NB4 (cell line): Measurements from ENCODE around the gene CCDC159.
"Not testable (repeated sequence)": the region's sequence is repeated elsewhere in the genome, so short reads cannot be mapped to it uniquely, and the experiment has no call there.

Experiments
- DNase-seq: peaks from one replicate; pipeline ENCODE4 v3.0.0; 2010; ENCODE audit warnings: low read depth
- H3K4me3 ChIP-seq: one replicate; pipeline ENCODE4 v1.5.1; 2011; ENCODE audit warnings: mild to moderate bottlenecking, low read depth, low read length, moderate library complexity
- MYC ChIP-seq: IDR thresholded peaks from 2 replicates; pipeline ENCODE4 v1.6.1; 2011; ENCODE audit warnings: low read depth, low read length
- POLR2A ChIP-seq: IDR thresholded peaks from 2 replicates; pipeline ENCODE4 v1.6.1; 2011; ENCODE audit warnings: mild to moderate bottlenecking; ENCODE audit not compliant: insufficient read length; ENCODE audit errors: extremely low read depth
- TF ChIP-seq, protein P1 (sequence below): IDR thresholded peaks from one replicate; pipeline ENCODE4 v1.5.1; 2012; ENCODE audit warnings: low read depth, low read length
- TF ChIP-seq, protein P2 (sequence below): IDR thresholded peaks from 2 replicates; pipeline ENCODE4 v1.6.1; 2011; ENCODE audit warnings: low read depth, low read length

Gene CCDC159

DNA sequence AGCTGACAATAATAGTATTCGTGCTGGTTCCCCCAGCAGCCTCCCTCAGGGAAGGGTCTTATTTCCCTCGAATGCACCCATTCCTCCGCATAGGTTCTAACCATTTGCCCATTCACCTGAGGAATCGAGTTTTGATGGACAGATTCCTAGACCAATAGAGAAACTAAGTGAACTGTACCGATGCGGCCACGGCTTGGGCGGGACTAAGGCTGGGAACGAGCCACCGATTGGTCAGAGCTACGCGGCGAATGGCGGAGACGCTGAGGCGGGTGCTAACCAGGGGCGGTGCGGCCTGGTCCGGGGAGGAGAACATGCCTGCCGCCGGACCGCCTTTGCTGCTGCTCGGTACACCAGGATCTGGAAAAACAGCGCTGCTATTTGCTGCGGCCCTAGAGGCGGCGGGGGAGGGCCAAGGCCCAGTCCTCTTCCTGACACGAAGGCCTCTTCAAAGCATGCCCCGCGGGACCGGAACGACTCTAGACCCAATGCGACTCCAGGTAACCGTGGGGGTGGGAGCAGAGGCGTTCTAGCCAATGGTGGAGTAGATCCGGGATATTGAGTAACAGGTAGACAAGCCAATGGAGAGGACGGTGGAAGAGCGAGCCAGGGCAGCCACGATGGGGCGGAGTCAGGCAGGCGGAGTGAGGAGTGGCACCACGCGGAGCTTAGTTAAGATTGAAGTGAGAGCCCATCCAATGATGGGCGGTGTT lies 28.3 kb downstream of the CCDC159 start, which contains the start of gene SWSAP1:
Gene SWSAP1, plus strand, starts transcription at position 234 of the 710 bp plus-strand sequence. Its CDS starts 15 bp downstream, at position 249.
- TF ChIP-seq MYC: peak; percentile 73
- TF ChIP-seq POLR2A: peak; percentile 63
- TF ChIP-seq, protein P1, sequence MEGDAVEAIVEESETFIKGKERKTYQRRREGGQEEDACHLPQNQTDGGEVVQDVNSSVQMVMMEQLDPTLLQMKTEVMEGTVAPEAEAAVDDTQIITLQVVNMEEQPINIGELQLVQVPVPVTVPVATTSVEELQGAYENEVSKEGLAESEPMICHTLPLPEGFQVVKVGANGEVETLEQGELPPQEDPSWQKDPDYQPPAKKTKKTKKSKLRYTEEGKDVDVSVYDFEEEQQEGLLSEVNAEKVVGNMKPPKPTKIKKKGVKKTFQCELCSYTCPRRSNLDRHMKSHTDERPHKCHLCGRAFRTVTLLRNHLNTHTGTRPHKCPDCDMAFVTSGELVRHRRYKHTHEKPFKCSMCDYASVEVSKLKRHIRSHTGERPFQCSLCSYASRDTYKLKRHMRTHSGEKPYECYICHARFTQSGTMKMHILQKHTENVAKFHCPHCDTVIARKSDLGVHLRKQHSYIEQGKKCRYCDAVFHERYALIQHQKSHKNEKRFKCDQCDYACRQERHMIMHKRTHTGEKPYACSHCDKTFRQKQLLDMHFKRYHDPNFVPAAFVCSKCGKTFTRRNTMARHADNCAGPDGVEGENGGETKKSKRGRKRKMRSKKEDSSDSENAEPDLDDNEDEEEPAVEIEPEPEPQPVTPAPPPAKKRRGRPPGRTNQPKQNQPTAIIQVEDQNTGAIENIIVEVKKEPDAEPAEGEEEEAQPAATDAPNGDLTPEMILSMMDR: no peak
- TF ChIP-seq, protein P2, sequence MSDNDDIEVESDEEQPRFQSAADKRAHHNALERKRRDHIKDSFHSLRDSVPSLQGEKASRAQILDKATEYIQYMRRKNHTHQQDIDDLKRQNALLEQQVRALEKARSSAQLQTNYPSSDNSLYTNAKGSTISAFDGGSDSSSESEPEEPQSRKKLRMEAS: peak; percentile 74
- peak; percentile 99 for DNase-seq
- H3K4me3 ChIP-seq: peak within 1 kb of the TSS; percentile 60

DNA sequence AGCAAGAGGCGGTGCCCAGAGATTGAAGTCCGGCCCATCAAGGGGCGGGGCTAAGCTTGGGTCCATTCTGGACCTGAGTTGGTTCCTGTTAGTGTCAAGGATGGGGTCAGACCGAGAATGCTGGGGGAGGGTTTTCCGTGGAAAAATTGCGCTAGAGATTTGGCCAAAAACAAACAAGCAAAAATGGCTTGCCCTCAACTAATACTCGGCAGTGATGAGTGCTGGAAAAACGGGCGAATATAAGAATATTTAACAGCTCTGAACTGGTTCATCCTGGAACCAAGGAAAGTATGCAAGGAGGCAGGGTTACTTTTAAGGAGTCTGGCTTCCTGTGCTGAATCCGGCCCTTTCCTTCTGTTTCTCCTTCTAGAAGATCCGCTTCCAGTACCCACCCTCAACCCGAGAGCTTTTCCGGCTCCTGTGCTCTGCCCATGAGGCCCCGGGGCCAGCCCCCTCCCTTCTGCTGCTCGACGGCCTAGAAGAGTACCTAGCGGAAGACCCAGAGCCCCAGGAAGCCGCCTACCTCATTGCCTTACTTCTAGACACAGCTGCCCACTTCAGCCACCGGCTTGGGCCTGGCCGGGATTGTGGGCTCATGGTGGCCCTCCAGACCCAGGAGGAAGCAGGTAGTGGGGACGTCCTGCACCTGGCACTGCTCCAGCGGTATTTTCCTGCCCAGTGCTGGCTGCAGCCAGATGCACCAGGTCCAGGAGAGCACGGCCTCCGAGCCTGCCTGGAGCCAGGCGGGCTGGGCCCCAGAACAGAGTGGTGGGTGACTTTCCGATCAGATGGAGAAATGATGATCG lies 29.0 kb downstream of the CCDC159 start:
- TF ChIP-seq, protein P1: no peak
- TF ChIP-seq, protein P2: peak; percentile 30; the same call in 1 of the 2 replicates
- TF ChIP-seq POLR2A: peak; percentile 76
- TF ChIP-seq MYC: peak; percentile 59
- peak; percentile 77 for DNase-seq
- peak overlapping the region; percentile 60 for H3K4me3 ChIP-seq

DNA sequence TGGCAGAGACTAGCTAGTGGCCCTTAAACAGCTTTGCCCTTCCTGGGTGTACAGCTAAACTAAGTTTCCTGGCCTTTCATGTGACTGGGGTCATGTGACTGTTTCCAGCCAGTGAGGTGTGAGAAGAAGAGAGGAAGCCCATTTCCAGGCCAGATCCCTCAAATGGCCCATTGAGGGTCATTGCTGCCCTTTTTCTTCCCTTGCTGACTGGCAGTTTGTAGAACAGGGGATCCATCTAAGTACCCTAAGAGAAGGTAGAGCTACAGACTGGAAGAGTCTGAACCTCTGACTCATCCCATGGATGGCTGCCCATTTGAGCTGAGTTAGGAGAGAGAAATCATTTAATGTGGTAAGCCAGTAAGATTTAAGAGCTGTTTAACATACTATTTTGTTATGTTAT lies 30.9 kb downstream of the CCDC159 start:
- TF ChIP-seq, protein P1: no peak
- TF ChIP-seq, protein P2: peak; percentile 87
- no peak for TF ChIP-seq POLR2A
- DNase-seq: peak; percentile 60
- peak overlapping the region; percentile 4 for H3K4me3 ChIP-seq

DNA sequence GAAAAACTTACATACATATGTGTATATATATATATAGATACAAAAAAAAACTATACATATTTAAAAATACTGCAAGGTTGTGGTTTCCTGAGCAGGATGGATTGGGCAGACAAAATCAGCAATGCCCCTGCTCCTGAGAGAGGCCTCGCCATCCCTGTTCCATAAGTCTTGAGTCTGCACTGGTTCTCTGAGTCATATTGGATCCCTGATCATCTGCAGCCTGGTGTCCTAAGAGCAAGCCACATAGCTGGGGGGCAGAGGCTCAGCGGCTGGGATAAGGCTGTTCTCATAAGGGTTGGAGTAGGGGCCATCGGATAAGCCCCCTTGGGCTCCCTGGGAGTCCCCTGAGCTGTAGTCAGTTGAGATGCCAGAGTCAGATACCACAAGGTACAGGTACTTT lies 31.4 kb downstream of the CCDC159 start:
- no peak for TF ChIP-seq MYC
- TF ChIP-seq, protein P1: no peak
- TF ChIP-seq, protein P2: no peak
- TF ChIP-seq POLR2A: no peak
- no peak for DNase-seq
- peak overlapping the region; percentile 4 for H3K4me3 ChIP-seq

DNA sequence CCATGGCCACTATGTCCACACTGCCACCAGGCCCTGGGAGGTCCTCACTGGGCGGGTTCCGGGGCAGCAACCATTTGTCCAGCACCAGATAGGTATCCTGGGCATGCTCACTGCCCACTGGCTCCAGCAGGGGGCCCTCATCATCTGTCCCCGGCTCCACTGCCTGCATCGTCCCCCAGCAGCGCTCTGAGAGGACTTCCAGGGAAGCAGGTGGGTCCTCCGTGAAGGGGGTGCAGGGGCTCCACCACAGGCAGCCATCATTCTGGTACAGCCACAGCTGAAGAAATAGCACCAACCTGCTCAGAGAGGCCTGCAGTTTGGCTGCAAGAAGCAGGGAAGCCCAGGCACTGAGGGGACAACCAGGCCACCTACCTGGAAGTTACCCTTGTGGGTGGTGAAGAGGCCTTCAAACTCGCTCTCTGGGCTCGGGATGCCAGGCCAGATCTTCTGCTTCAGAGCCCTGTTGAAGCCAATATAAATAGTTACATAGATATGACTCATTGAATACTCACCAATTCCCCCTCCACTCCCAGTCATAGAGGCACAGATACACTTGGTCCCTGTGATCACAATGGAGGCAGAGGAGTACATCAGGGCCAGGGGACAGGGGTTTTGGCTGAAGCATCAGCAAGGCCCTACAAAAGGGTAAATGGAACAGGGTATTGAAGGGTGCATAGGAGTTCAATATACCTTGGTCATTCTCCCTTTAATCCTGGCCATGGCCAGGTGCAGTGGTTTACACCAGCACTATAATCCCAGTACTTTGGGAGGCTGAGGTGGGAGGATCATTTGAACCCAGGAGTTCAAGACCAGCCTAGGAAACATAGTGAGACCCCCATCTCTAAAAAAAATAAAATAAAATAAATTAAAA lies 32.2 kb downstream of the CCDC159 start:
- peak; percentile 61 for DNase-seq
- TF ChIP-seq, protein P2: no peak
- TF ChIP-seq, protein P1: peak; percentile 71
- no peak overlapping the region for H3K4me3 ChIP-seq

DNA sequence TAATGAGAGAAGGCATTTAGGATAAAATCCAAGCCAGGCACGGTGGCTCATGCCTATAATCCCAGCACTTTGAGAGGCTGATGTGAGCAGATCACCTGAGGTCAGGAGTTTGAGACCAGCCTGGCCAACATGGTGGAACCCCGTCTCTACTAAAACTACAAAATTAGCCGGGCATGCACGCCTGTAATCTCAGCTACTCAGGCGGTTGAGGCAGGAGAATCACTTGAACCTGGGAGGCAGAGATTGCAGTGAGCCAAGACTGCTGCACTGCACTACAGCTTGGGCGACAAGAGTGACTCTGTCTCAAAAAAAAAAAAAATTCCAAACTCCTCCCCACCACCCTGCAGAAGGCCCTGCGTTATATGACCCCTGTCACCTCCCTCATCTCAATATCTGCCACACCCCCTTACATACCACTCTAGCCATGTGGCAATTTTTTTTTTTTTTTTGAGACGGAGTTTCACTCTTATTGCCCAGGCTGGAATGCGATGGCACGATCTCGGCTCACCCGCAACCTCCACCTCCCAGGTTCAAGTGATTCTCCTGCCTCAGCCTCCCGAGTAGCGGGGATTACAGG lies 33.0 kb downstream of the CCDC159 start:
- not testable (repeated sequence) for DNase-seq, H3K4me3 ChIP-seq
